Measurements from ENCODE around the gene FNDC5.

Gene FNDC5

DNA sequence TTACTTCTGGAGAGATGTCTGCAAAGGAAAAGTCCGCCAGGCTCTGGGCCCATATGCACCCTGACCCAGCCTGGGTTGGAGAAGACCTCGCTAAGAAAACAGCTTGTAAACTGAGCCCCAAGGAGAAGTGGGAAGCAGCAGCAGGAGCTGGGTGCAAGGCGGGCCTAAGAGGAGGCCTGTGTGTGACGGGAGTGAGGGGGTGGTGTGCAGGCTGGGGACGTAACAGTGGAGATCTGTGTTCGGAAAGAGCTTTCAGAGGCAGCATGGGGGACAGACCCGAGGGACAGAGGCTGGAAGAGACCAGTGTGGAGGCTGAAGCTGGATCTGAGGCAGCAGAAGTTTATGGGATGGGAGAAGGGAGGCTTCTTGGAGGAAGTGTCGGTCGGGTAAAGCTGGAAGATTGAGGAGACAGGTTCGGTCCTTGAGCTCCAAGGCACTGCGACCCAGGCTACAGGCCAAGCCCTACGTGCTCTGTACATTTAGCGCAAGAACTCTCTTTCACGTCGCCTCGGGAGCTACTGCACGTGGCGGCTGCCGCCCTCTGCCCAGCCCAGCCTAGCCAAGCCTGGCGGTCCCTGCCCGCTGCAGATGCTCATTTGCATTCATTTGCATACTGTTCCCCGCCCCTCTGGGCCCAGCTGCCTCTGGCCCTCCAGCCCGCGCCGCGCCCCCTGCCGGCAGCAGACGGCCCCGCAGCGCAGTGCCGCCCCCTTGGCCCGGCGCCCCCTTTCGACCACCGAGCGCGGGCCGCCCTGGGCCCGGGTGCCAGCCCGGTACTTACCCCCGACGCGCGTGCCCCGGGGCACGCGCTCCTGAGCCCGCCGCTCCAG is 21.9 kb upstream of the FNDC5 start:
- Histone ChIP-seq H3K4me1 (ENCODE audit: control extremely low read depth in 1 of 4, control insufficient read depth in 4 of 4, insufficient read depth in 4 of 4, low read length in 3 of 4) (peaks cover 0 to 16% (median 11%) of the 10 kb centered on the region in 4 experiments), H3K9me3 (ENCODE audit: control extremely low read depth in 1 of 5, control insufficient read depth in 4 of 5, insufficient read depth in 2 of 5, low read depth in 1 of 5, low read length in 4 of 5) (peaks cover 0 to 5% (median 0%) of the 10 kb centered on the region in 5 experiments), H3K4me3 (ENCODE audit: control insufficient read depth in 1 of 7, extremely low read depth in 1 of 7, insufficient read depth in 4 of 7, low read depth in 2 of 7, low read length in 6 of 7) (peak overlapping the region in 5 of 7 experiments; percentile 6 to 67 (median 52)), H3K27me3 (replicated peaks in 2 of 5; ENCODE audit: control insufficient read depth in 4 of 5, insufficient read depth in 5 of 5, low read length in 4 of 5) (peaks cover 0 to 93% (median 40%) of the 10 kb centered on the region in 5 experiments), H3K36me3 (ENCODE audit: control insufficient read depth in 4 of 4, insufficient read depth in 4 of 4, low read length in 3 of 4) (no peaks in the 10 kb centered on the region), H3K27ac (ENCODE audit: insufficient read depth in 1 of 2, low read depth in 1 of 2, low read length in 2 of 2, poor library complexity in 1 of 2, severe bottlenecking in 2 of 2) (no peak overlapping the region)
- ChIA-PET CTCF (interaction anchor here (0.8 to 5.2 kb wide), 13 partner anchors 9 to 194 kb away, joined by 3 to 23 read pairs (median 4); no protein-coding TSS in a partner anchor), POLR2A (no interaction called here)
- DNase-seq = peak; percentile 58 to 74 (median 73)
- 25% methylated on average over 34 of the region's 49 CpGs for WGBS (ENCODE audit: insufficient coverage)

- WGBS (ENCODE audit: insufficient coverage) = 96% methylated on average over 3 of the region's 3 CpGs
- H3K9me3 ChIP-seq (ENCODE audit: control extremely low read depth in 1 of 5, control insufficient read depth in 4 of 5, insufficient read depth in 2 of 5, low read depth in 1 of 5, low read length in 4 of 5) = peaks cover 0 to 5% (median 0%) of the 10 kb centered on the region in 5 experiments
- POLR2A ChIA-PET = no interaction called here
- peaks cover 0 to 21% (median 12%) of the 10 kb centered on the region in 4 experiments for H3K4me1 ChIP-seq (ENCODE audit: control extremely low read depth in 1 of 4, control insufficient read depth in 4 of 4, insufficient read depth in 4 of 4, low read length in 3 of 4)
- CTCF ChIA-PET = interaction anchor here (0.8 to 5.2 kb wide), 7 partner anchors 8 to 195 kb away, joined by 3 to 23 read pairs (median 8); no protein-coding TSS in a partner anchor
- H3K27me3 ChIP-seq (replicated peaks in 2 of 5; ENCODE audit: control insufficient read depth in 4 of 5, insufficient read depth in 5 of 5, low read length in 4 of 5) = peaks cover 0 to 97% (median 41%) of the 10 kb centered on the region in 5 experiments
- H3K4me3 ChIP-seq (ENCODE audit: control insufficient read depth in 1 of 7, extremely low read depth in 1 of 7, insufficient read depth in 4 of 7, low read depth in 2 of 7, low read length in 6 of 7) = no peak overlapping the region
- DNase-seq = no peak
- no peak overlapping the region for H3K27ac ChIP-seq (ENCODE audit: insufficient read depth in 1 of 2, low read depth in 1 of 2, low read length in 2 of 2, poor library complexity in 1 of 2, severe bottlenecking in 2 of 2)
- no peaks in the 10 kb centered on the region for H3K36me3 ChIP-seq (ENCODE audit: control insufficient read depth in 4 of 4, insufficient read depth in 4 of 4, low read length in 3 of 4)
These were observed 20.9 kb upstream of the FNDC5 start for GRCh38 chr1:32891630-32892029.

GRCh38 chr1:32891241-32891570 is 20.5 kb upstream of the FNDC5 start:
- Histone ChIP-seq H3K4me3 (ENCODE audit: control insufficient read depth in 1 of 7, extremely low read depth in 1 of 7, insufficient read depth in 4 of 7, low read depth in 2 of 7, low read length in 6 of 7) (no peak overlapping the region), H3K27ac (ENCODE audit: insufficient read depth in 1 of 2, low read depth in 1 of 2, low read length in 2 of 2, poor library complexity in 1 of 2, severe bottlenecking in 2 of 2) (no peak overlapping the region), H3K9me3 (ENCODE audit: control extremely low read depth in 1 of 5, control insufficient read depth in 4 of 5, insufficient read depth in 2 of 5, low read depth in 1 of 5, low read length in 4 of 5) (peaks cover 0 to 5% (median 0%) of the 10 kb centered on the region in 5 experiments), H3K36me3 (ENCODE audit: control insufficient read depth in 4 of 4, insufficient read depth in 4 of 4, low read length in 3 of 4) (no peaks in the 10 kb centered on the region), H3K4me1 (ENCODE audit: control extremely low read depth in 1 of 4, control insufficient read depth in 4 of 4, insufficient read depth in 4 of 4, low read length in 3 of 4) (peaks cover 0 to 21% (median 12%) of the 10 kb centered on the region in 4 experiments), H3K27me3 (replicated peaks in 2 of 5; ENCODE audit: control insufficient read depth in 4 of 5, insufficient read depth in 5 of 5, low read length in 4 of 5) (peaks cover 0 to 98% (median 37%) of the 10 kb centered on the region in 5 experiments)
- POLR2A ChIA-PET = no interaction called here
- WGBS (ENCODE audit: insufficient coverage) = no CpG with 5 or more reads among the region's 1 CpG
- CTCF ChIA-PET = interaction anchor here (1.0 to 5.2 kb wide), 7 partner anchors 9 to 195 kb away, joined by 3 to 23 read pairs (median 8); no protein-coding TSS in a partner anchor
- no peak for DNase-seq

DNA sequence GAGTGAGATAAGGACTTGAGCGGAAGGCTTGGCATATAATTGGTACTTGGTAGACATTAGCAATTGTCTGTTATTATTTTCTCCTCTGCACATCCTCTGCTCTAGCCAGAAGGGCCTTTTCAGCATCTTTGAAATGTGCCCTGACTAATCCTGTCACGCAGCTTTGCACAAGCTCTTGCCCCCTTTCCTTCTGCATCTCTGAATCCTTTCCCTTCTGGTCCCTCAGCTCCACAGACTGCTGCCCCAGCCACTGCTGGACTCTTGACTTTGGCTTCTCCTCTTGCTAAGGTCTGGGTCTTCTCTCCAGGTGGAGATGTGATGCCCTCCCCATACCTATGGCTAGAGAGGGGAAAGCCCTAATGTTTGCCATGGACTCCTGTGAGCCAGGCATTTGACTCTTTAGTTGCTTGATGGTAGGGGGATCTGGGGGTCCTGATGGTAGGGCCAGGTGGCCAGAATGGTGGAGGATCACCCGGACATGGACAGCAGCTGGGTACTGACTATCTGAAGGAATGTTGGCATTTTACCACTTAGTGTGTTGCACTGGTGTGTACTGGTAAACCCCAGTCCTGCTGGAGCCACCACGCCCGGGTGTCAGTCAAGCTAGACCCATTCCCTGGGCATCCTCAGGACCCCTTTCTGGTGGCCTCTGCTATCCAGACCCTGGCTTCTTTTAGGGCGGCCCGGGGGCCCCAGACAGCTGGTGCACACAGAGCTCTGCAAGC is 20.0 kb upstream of the FNDC5 start:
- peaks cover 0 to 5% (median 0%) of the 10 kb centered on the region in 5 experiments for H3K9me3 ChIP-seq (ENCODE audit: control extremely low read depth in 1 of 5, control insufficient read depth in 4 of 5, insufficient read depth in 2 of 5, low read depth in 1 of 5, low read length in 4 of 5)
- no peak for DNase-seq
- peaks cover 0 to 24% (median 17%) of the 10 kb centered on the region in 4 experiments for H3K4me1 ChIP-seq (ENCODE audit: control extremely low read depth in 1 of 4, control insufficient read depth in 4 of 4, insufficient read depth in 4 of 4, low read length in 3 of 4)
- 92% methylated on average over 5 of the region's 7 CpGs for WGBS (ENCODE audit: insufficient coverage)
- H3K27ac ChIP-seq (ENCODE audit: insufficient read depth in 1 of 2, low read depth in 1 of 2, low read length in 2 of 2, poor library complexity in 1 of 2, severe bottlenecking in 2 of 2) = no peak overlapping the region
- no peaks in the 10 kb centered on the region for H3K36me3 ChIP-seq (ENCODE audit: control insufficient read depth in 4 of 4, insufficient read depth in 4 of 4, low read length in 3 of 4)
- H3K4me3 ChIP-seq (ENCODE audit: control insufficient read depth in 1 of 7, extremely low read depth in 1 of 7, insufficient read depth in 4 of 7, low read depth in 2 of 7, low read length in 6 of 7) = no peak overlapping the region
- ChIA-PET POLR2A (no interaction called here), CTCF (interaction anchor here (1.0 to 5.2 kb wide), 9 partner anchors 9 to 196 kb away, joined by 3 to 23 read pairs (median 6); no protein-coding TSS in a partner anchor)
- H3K27me3 ChIP-seq (replicated peaks in 2 of 5; ENCODE audit: control insufficient read depth in 4 of 5, insufficient read depth in 5 of 5, low read length in 4 of 5) = peaks cover 0 to 98% (median 37%) of the 10 kb centered on the region in 5 experiments

DNA sequence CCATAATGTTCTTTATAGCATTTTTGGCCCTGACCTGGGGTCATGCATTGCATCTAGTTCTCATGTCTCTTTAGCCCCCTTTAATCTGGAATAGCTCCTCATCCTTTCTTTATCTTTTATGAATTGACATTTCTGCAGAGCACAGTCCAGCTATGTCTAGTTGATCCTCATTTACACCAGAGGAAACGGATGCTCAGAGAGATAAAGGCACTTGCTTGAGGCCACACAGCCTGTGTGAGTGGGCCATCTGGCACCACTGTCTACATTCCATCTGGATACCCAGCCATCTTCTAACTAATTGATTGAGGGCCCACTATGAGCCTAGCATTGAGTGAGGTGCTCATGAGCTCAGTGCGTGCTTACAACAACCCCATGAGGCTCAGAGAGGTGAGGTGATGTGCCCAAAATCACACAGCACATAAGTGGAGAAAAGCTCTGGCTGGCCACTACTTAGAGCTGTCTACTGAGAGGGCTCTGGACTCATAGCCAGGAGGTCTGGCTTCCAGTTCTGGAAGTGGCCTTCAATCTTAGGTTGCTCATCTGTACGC is 19.1 kb upstream of the FNDC5 start:
- no peak for DNase-seq
- ChIA-PET POLR2A (no interaction called here), CTCF (interaction anchor here (1.0 to 5.2 kb wide), 10 partner anchors 7 to 194 kb away, joined by 3 to 23 read pairs (median 4); no protein-coding TSS in a partner anchor)
- Histone ChIP-seq H3K27me3 (replicated peaks in 2 of 5; ENCODE audit: control insufficient read depth in 4 of 5, insufficient read depth in 5 of 5, low read length in 4 of 5) (peaks cover 0 to 98% (median 44%) of the 10 kb centered on the region in 5 experiments), H3K4me1 (ENCODE audit: control extremely low read depth in 1 of 4, control insufficient read depth in 4 of 4, insufficient read depth in 4 of 4, low read length in 3 of 4) (peaks cover 0 to 24% (median 17%) of the 10 kb centered on the region in 4 experiments), H3K4me3 (ENCODE audit: control insufficient read depth in 1 of 7, extremely low read depth in 1 of 7, insufficient read depth in 4 of 7, low read depth in 2 of 7, low read length in 6 of 7) (no peak overlapping the region), H3K9me3 (ENCODE audit: control extremely low read depth in 1 of 5, control insufficient read depth in 4 of 5, insufficient read depth in 2 of 5, low read depth in 1 of 5, low read length in 4 of 5) (peaks cover 0 to 5% (median 0%) of the 10 kb centered on the region in 5 experiments), H3K36me3 (ENCODE audit: control insufficient read depth in 4 of 4, insufficient read depth in 4 of 4, low read length in 3 of 4) (no peaks in the 10 kb centered on the region), H3K27ac (ENCODE audit: insufficient read depth in 1 of 2, low read depth in 1 of 2, low read length in 2 of 2, poor library complexity in 1 of 2, severe bottlenecking in 2 of 2) (no peak overlapping the region)
- WGBS (ENCODE audit: insufficient coverage) = 100% methylated on average over 1 of the region's 3 CpGs

DNA sequence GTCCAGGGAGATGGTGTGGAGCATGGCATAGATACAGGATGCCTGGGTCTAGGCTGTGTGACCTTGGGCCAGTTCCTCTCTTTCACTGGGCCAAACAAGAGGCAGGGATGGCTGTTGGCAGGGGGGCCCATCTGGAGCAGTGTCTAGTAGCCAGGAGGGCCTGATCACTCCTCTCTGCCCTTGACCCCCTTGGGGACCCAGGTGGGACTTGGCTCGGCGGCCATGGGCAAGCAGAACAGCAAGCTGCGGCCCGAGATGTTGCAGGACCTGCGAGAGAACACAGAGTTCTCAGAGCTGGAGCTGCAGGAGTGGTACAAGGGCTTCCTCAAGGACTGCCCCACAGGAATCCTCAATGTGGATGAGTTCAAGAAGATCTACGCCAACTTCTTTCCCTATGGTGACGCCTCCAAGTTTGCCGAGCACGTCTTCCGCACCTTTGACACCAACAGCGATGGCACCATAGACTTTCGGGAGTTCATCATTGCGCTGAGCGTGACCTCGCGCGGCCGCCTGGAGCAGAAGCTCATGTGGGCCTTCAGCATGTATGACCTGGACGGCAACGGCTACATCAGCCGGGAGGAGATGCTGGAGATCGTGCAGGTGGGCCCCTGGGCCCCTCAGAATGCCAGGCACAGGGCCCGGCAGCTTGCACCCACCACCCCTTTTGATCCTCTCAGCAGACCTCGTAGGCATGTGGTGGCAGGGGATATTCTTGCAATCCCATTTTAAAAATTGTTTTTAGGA is 18.1 kb upstream of the FNDC5 start:
- ChIA-PET CTCF (interaction anchor here (1.0 to 5.2 kb wide), 8 partner anchors 8 to 166 kb away, joined by 3 to 23 read pairs (median 4); no protein-coding TSS in a partner anchor), POLR2A (no interaction called here)
- Histone ChIP-seq H3K9me3 (ENCODE audit: control extremely low read depth in 1 of 5, control insufficient read depth in 4 of 5, insufficient read depth in 2 of 5, low read depth in 1 of 5, low read length in 4 of 5) (peaks cover 0 to 5% (median 0%) of the 10 kb centered on the region in 5 experiments), H3K4me1 (ENCODE audit: control extremely low read depth in 1 of 4, control insufficient read depth in 4 of 4, insufficient read depth in 4 of 4, low read length in 3 of 4) (peaks cover 0 to 23% (median 17%) of the 10 kb centered on the region in 4 experiments), H3K36me3 (ENCODE audit: control insufficient read depth in 4 of 4, insufficient read depth in 4 of 4, low read length in 3 of 4) (no peaks in the 10 kb centered on the region), H3K27ac (ENCODE audit: insufficient read depth in 1 of 2, low read depth in 1 of 2, low read length in 2 of 2, poor library complexity in 1 of 2, severe bottlenecking in 2 of 2) (no peak overlapping the region), H3K4me3 (ENCODE audit: control insufficient read depth in 1 of 7, extremely low read depth in 1 of 7, insufficient read depth in 4 of 7, low read depth in 2 of 7, low read length in 6 of 7) (no peak overlapping the region), H3K27me3 (replicated peaks in 2 of 5; ENCODE audit: control insufficient read depth in 4 of 5, insufficient read depth in 5 of 5, low read length in 4 of 5) (peaks cover 0 to 99% (median 42%) of the 10 kb centered on the region in 5 experiments)
- 92% methylated on average over 23 of the region's 24 CpGs for WGBS (ENCODE audit: insufficient coverage)
- DNase-seq = no peak

All from common myeloid progenitor, CD34-positive (primary cell).